HL-60/S4 (cell line): ENCODE data around the gene SAMD4A.

Source experiments
- in situ Hi-C: fragments of 300-500 bp; cut with MboI; formaldehyde crosslinking; loops from 2 replicates; pipeline ENCODE4 v1.14.3; 2022; ENCODE audit warnings: low sequenced_read_pairs

SAMD4A gene

DNA sequence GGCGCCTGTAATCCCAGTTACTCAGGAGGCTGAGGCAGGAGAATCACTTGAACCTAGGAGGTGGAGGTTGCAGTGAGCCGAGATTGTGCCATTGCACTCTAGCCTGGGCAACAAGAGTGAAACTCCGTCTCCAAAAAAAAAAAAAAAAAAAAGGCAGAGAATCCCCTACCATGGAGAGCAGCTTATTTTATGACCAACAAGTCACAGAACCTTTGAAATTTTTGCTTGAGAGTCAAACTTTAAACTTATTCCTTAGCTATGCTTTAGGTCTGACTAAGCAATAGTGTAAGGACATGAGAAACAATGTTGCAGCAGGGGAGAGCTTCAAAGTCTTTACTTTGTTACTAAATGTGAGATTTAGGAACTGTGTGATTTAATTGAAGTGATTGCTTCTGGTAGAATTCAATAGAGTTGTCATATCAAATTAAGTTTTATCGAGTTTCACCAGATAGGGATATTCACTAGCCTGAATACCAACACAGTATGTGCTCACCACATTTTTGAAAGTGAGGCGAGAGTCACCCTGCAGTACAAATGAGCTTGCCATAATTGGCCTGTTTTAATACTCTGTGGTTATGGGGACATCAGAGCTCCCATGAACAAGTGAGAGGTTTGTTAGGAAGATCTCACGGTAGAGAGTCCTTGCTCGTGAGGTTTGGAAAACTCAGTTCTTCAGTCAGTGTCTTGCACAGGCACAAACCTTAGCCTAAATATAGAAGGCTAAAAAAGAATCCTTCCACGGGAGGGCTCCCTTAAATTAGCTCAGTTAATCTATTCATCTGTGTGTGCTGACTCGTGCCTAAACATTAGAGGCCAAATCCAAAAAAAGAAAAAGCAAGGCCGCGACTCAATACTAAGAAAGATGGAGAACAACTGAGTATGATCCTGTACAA lies 108.6 kb downstream of the SAMD4A start:
- in situ Hi-C loops, result no loop called here

DNA sequence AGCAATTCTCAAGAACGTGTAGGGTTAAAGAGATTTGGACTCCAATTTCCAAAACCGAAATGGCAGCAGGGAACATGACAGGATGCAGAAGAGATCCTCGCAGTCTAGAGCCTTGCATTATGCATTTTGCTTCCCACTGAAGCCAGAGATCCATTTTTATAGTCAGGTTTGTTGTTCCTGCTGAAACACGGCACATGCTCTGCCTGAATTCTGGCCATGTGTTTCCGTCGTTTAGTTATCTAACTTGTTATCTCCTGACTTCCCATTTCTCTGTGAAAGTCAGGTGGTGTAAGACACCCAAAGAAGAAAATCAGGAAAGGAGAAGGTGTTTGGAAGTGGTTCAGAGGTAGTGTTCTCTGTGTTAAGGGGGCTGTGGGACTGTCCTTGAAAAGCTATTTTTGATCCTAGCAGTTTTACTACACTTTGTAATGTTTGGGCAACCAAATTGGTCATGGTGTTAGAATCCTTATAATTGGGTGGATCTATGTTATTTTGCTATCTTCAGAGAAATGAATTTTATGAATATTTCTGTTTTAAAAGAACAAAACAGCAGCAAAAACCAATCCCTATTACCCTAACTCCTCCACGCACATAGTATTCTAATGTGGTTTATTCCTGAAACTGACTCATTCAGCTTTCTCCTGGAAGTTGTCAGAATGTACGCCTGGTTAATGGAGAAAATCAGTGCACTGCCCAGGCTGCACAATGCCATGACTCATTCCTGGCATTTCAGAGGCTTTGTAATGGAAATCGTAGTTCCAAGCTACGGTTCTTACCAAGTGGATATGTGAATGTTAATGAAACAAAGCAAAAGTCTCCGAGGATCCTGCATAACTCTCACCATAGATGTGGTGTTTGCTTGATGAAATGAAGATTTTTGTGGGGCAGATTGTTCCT lies 110.1 kb downstream of the SAMD4A start:
- in situ Hi-C loops, result no loop called here

DNA sequence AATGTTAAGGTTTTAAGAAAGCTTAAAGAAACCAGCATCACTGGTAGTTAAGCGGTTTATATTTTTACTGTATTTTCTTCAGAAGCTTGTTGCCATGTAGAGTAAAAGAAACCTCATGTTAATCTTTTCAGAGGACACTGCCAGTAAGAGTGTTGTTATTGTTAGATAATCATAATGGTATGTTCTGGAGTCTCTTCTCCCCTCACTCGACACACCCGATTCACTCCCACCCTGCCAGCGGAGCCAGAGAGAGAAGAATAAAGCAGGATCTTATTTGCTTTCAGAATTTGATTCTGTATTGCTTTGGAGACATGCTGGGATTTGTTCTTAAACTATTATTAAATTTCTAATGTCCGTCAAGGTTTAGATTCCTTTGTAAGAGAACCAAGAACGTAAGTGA lies 113.7 kb downstream of the SAMD4A start:
- in situ Hi-C loops, result no loop called here

DNA sequence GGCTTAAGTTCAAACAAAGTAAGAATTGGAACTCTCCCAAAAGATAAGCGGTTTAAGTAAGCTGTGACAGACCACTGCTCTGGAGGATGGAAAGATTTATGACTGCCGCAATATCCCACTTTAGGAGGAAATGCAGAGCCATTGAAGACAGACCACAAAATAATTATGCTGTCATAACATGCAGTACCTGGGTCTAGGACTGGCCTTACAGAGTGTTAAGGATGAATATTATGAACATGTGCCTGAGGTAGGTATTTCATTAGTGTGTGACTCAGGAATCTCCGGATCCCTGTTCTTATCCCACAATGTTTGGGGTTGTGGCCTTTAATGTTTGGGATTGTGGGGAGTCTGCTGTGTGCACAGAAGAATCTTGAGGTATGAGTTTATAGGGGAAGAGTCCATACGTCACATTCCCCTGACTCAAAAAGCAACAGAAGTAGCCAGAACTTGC lies 114.9 kb downstream of the SAMD4A start:
- in situ Hi-C loops, result no loop called here

DNA sequence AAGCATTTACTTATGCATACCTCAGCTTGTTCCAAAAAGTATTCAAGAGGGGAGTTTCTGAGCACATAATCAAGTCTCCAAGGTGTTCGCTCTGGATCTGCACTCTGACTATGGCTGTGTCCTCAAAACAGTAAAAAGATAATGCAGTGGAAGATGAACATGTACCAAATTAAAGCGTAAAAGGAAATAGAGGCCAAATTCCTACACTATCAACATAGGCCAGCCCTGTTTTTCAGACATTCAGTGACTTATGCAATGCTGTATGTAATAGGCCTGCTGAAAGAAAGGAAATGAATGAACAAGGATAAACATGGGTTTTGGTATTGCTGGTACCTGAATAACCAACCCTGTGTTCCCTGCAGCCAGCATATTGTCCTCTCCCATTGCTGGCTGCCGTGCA lies 115.7 kb downstream of the SAMD4A start:
- in situ Hi-C loops, result no loop called here

DNA sequence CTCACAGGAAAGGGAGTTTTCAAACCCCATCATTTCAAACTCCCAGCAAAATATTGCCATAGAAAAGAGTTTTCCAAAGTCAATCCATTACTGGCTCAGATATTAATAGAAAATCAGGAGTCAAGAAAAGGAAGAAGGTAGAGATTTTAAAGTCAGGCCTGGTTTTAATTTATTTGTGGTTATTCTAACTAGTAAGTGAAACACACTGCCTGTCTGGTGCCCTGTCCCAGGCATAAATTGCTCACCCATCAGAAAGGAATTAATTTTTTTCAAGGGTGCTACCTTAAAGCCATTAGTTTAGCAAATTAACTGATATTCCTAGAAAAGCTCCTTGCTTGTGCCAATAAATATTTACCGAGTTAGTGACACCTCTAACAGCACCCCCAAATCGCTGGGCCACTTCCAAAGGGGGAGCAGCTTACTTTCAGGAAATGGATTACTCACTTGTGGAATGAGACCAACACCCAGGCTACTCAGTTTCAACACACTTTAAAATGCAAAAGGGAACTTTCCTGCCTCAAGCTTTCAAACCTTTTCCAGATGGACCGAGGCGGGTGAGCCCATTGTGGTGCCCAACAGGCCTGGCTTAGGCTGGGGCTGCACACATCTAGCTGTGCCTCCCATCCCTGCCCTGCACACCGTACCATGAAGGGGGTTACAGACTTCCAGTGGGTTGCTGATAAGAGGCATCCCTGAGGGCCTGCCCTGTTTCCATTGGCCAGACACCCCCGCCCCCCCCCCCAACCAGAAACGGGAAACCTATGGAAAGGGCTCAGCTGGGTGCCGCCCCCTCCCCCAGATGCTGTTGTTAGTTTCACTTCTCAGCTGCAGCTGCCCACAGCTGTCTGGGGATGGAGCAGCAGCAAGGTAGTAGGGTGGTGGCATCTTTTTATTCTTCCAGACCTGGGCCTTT lies 117.2 kb downstream of the SAMD4A start:
- in situ Hi-C loops, result no loop called here

DNA sequence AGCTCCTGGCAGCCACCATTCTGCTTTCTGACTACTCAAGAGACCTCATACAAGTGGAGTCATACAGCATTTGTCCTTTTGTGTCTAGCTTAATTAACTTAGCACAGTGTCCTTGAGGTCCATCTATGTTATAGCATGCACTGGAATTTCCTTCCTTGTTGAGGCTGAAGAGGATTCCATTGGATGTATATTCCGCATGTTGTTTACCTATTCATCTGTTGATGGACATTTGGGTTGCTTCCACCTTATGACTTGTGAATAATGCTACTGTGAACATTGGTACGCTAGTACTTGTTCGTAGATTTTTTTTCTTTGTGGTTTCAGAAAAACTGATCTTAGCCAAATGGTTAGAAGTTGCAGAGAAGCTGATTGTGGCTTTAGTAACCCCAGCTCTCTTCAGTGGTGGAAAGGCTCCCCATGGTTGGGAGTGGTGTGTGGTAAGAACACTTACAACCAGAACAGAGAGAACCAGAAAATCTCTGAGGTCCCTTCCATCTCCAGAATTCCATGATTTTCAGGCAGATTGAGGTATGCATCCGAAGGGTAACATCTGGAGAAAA lies 118.4 kb downstream of the SAMD4A start:
- in situ Hi-C loops, result no loop called here

DNA sequence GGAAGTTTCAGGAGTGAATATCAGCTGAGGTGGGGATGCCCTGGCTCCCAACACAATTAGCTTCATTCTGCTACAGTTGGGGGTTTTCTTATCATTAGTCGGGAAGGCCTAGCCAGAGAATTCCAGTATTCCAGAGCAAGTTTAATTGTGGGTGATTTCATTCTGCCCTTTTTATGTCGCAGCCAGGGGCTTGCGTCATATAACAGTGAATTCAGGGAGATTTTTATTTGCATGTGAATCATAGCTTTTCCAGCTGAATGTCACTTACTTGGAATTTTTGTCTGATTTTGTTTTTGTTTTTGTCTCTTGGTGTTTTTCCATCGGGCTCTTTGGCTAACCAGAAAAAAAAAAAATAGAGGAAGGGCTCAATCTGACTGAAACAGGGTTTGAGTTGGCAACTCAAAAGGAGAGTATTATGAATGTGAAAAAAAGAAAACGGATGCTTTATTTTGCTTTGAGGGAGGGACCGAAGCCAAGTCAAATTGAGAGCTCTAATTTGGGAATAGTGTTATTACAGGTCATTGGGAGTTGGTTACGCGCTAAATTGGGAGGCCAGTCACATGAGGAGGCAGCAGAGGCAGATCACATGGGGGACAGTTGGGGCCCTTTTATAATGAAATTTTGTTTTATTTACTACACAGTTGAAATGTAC lies 119.4 kb downstream of the SAMD4A start:
- in situ Hi-C loops, result no loop called here

DNA sequence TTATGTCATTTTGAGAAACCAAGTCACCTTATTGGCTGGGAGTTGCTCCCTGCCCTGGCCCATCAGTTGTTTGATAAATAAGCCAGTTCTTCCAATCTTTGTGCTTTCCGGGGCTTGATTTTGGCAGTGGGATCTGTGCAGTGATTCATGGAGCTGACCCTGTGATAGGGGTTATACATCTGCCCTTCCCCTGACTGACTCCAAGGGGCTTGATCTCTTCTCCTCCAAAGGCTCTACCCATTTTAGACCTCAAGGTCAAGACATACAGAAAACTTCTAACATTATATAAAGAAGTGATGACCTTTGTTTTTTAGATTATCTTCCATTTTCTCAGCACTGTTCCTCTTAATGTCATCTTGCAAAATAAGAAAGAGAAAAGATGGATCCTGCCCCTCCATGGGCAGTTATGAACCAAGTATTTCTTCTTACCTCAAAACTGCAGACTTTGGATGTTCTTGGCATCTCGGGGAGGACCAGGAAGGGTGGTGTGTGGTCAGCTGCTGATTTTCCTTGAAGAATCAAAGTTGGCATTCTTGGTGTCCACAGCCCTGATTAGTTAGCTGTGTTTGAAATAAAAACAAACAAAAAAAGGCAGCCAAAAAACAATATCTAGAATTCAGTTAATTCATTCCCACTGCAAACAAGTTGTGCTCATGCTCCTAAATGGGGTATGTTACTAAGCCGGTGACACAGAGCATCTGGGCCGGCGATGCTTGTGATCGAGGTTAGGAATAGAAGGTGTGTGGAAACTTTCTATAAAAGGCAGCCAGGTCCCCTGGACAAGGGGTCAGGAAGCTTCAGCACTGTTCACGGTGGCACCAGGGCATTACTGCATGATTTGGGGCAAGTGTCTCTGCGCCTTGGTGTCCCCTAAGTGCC lies 120.2 kb downstream of the SAMD4A start:
- in situ Hi-C loops, result no loop called here

DNA sequence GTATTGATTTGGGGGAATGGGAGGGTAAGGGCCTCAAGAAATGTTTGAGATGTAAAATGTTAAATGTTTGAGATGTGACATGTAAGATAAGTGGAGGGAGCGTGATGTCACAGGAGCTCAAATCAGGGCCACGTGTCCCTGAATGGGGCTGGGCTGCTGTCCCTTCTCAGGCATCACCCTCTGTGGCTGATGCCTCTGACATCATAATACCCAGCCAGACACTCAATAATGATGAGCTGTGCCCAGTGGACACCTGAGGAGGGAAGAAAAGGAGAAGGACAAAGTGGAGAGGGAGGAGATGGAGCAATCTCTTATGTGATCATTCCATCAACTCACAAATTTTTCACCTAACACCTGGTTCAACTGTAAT lies 120.8 kb downstream of the SAMD4A start:
- in situ Hi-C loops, result no loop called here

DNA sequence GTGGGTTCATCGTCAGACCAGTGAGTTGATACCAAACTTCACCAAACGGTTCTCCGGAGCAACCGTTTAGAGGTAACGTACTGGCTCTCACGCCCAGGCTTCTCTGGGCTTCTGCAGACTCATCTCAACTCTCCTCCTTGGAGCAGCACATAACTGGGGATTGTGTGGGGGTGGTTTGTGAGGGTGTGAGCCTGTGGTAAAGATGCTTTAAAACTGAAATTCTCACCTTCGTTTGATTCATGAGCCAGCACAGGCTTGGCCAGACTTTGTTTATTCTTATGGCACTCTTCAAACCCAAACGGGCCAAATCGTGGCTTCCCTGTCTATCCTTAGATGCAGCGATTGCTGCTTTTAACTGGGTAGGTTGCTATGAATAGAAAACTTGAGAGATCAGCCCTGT lies 121.3 kb downstream of the SAMD4A start:
- in situ Hi-C loops, result no loop called here

DNA sequence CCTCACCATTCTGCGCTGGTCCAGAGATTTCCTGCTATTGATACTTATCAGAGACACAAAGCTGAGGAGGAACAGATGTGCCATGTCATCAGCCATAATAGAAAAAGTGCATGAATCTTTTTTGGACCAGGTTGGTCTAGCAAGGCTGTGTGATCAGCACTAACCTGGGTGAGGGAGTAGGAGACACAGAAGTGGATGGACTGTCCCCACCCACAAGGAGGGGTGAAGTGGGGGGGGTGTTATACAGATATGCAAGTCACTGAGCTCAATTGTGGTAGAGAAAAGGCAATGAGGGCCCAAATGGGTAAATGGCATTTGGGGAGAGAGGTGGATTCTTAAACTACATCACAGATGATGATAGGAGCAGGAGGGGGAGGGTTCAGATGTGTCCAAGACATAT lies 123.0 kb downstream of the SAMD4A start:
- in situ Hi-C loops, result no loop called here

DNA sequence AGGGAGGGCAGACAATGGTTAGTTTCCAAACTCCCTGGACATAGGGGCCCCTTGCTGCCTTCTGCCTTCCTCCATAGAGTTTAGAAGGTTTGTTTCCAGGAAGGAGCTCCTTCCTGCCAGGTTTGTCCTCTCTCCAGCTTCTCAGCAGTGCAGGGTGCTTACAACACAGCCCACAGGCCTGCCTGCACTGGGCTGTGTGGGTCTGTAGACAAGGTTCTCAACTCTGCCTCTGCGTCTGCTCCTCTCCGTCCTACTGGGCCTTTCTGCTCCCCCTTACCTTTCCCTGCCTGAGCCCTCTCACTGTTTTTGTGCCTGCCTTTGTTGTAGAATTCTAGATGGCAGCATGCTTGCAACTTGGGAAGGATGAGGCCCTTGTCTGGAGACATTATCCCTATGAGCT lies 124.0 kb downstream of the SAMD4A start:
- in situ Hi-C loops, result no loop called here

DNA sequence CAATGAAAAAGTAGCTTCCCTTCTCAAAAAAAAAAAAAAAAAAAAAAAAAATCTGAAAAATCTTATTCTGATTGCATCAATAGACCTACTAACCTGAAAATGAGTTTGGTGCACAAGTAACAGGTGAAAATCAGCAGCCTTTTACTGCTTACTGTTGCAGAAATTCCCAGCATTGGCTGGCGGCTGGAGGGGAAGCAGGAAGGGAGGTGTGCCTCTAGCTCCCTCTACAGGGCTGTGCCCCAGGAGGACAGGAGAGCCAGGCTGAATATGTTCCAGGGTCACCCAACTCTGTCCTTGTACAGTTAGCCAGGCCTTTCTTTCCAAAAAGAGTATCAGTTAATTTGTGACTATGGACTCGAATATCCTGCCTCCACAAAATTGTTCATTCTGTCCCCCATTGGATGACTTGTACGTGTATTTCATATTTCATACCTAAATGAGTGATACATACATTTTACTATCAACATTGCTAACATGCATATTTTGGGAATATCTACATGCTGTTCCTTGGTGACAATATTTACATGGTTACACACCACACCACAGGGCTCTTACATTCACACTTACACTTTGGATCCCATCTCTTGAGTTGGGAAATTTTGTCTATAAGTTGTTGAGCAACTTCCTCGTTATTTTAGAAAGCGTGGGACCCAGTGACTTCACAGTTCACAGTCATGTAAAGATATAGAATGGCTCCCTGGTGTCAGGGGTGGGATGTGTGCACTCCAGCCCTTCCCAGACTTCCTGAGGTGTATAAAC lies 124.8 kb downstream of the SAMD4A start:
- in situ Hi-C loops, result no loop called here

DNA sequence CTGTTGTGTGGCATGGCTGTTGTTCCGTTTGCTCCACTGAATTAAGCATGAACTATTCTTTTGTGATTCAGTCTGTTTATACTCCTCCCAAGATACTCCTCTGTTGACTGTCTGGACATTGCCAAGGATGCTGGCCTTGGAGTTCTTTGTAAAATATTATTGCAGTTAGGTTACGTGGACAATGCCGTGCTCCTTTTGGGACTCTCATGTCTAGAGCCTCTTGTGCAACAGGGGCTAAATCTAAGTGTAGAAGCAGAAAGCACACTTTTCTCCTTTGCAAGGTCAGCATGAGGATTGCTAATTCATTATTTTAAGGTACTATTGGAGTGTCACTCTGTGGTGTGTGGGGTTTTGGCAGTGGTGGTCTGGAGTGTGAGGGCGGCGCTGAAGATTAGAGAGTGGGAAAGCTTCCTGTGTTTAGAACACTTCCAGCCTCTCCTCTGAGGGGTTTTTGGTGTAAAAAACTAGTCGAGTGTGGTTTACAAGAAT lies 125.4 kb downstream of the SAMD4A start:
- in situ Hi-C loops, result no loop called here

DNA sequence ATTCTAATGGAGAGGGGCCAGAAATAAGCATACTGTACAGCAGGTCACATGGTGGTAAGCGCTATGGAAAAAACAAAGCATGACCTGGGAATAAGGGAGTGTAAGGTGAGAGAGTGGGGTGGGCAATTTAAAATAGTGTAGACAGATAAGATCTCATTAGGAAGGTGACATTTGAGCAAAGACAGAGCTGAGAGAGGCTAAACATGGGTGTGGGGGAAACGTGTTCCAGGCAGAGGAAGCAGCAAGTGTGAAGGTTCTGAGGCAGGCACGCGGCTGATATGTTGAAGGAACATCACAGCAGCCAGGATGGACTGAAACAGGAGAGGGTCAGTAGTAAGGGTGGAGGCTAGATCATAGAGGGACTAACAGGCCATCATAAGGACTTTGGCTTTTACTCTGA lies 126.8 kb downstream of the SAMD4A start:
- in situ Hi-C loops, result no loop called here

DNA sequence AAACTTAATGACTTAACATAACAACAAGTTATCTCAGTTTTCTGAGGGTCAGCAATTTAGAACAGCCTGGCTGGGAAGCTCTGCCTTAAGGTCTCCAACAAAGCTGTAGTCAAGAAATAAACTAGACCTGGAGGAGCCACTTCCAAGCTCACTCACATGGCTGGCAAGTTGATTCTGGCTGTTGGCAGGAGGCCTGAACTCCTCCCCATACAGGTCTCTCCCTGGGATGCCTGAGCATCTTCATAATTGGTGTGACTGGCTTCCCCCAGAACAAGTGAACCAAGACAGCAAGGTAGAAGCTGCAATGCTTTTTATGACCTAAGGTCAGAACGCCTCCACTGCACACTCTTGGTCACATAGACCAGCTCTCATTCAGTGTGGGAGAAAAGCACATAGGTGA lies 128.3 kb downstream of the SAMD4A start:
- in situ Hi-C loops, result no loop called here

DNA sequence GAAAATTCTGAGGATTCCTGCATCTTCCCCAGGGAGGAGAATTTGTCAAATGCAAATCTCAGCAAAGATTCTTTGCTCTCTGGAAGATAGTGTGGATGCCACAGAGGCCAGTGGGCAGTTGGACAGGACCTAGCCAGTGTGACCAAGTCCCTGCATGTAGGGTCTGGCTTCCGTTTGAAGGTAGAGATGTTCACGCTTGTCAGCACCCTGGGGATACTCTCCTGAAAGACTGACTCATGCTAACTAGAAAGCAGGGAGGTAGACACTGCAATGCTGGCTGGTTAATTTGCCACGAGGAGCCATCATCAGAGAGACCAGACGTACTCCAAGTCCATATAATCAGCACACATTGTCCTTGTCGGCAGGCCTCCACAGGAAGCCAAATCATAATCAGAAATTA lies 130.1 kb downstream of the SAMD4A start:
- in situ Hi-C loops, result no loop called here
